Renal cortical epithelial cell (primary cell): ENCODE data around the gene PLD4. TPM values are rescaled to one million over a fixed set of nuclear protein-coding genes. Genes with fewer than 3 reads are reported as not detected.
"Not testable (repeated sequence)": the region's sequence is repeated elsewhere in the genome, so short reads cannot be mapped to it uniquely, and the experiment has no call there.

ENCODE experiments used
- DNase-seq: peaks from one replicate; pipeline ENCODE4 v3.0.0-alpha.2; 2011; ENCODE audit warnings: low read depth
- total RNA-seq: library from RNA; depleted of rRNA; stranded (reverse); fragments of >200 nt; gene quantifications from 2 replicates; pipeline ENCODE4 v1.2.3, GENCODE V29; 2014

The PLD4 gene
- total RNA-seq, 1 donor from 2014 or later, result 0.05 TPM

DNA sequence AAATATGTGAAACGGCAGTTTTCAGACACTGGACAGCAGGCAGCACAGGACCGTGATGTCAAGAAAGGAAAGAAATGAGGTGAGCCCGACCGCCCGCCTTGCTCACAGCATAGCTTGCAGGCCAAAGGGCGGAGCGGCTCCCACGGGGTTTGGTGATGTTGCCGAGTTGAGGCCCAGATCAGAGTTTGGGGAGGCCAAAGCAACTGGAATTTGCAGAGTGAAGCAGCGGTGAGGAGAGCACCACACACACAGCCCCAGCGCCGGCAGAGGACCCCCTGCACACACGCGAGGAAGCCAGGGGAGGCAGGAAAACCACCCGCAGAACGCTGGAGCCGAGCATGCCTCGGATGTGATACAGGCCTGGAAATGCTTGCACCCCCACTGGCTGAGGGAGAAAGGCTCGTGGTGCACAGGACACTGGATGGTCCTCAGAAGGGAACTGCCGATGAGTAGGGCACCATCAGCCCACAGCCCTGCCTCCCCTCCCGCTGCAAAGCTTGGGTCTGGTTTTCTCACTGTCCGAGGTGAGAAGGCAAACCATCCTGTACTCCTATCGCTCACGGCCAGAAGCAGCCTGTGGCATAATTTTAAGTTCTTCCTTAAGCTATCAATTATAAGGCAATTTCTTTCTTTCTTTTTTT lies 25.7 kb upstream of the PLD4 start:
- no peak for DNase-seq

GRCh38 chr14:104899781-104900180 lies 24.9 kb upstream of the PLD4 start:
- no peak for DNase-seq

GRCh38 chr14:104900639-104901512 lies 23.8 kb upstream of the PLD4 start:
- DNase-seq, result no peak

DNA sequence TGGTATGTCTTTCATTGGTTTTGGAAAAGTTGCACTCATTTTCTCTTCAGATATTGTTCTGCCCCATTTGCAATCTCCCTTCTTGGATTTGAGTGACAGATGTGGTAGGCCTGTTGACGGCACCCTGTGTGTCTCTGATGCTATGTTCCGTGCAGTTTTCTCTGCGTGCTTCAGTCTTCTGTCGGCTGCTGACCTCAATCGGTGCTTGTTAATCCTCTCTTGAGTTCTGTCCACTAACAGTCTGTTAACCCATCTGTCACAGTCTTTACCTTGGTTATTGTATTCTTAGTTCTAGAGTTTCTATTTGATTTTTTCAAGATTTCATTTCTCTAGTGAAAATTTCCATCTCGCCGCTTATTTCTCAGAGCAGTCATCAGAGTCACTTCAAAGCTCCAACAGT lies 20.7 kb upstream of the PLD4 start:
- DNase-seq, result no peak

DNA sequence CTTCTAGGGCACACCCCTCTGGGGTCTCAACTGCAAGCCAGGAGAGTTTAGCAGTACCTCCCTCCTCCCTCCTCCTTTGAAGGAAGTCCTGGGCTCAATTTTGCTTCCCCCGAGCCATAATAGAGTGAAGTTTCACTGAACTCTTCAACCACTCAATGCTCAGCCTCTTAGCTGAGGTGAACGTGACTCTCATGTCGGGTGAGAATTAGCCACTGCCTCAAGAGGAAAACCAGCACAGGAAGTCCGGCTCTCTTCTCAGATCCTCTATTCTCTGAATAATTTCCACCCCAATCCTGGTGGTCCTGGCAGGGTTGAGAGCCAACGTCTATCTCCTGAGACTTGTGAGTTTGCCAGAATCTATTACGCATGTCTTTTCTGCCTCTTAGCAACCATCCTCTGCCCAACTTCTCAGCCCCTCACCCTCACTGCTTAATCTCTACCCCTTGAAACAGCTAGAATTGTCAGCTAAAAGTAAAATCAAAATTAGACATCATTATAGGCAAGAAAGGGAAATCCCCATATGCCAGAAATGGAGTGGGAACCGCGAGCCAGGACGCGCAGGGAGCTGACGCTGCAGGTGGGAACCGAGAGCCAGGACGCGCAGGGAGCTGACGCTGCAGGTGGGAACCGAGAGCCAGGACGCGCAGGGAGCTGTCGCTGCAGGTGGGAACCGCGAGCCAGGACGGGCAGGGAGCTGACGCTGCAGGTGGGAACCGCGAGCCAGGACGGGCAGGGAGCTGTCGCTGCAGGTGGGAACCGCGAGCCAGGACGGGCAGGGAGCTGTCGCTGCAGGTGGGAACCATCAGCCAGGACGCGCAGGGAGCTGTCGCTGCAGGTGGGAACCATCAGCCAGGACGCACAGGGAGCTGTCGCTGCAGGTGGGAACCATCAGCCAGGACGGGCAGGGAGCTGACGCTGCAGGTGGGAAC lies 19.8 kb upstream of the PLD4 start:
- DNase-seq, result not testable (repeated sequence)

- DNase-seq, result not testable (repeated sequence)
These were observed 19.1 kb upstream of the PLD4 start for GRCh38 chr14:104905579-104905933.

DNA sequence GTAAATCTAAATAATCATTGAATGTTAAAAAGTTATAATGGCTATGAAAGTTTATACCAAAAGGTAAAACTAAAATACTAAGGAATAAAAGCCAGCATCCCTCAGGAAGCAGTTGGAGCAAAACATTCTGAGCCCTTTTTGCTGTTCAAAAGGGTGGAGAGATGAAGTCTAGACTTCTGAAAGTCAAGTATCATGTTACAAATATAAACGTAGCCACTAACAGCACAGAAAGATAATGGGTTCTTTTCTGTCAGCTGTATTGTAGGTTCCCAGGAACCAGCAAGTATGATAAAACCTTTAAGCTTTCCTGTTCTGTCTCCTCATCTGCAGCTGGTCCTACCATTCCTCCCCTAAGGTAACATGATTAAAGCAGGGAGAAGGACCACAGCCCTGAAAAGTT lies 16.4 kb upstream of the PLD4 start:
- DNase-seq, result no peak

GRCh38 chr14:104912053-104912452 lies 12.6 kb upstream of the PLD4 start:
- no peak for DNase-seq

DNA sequence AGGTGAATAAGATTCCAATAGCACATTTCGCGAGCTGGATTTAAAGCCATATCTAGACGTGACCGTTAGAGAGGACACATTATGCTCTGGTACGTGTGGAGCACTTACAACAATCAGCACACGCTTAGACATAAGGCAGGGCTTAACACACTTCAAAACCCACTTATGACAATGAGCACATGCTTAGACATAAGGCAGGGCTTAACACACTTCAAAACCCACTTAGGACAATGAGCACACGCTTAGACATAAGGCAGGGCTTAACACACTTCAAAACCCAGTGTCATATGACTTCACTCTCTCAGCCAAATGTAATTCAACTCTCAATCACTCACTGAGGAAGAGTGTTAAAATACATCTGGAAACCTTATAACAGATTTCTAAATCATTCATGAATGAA lies 11.2 kb upstream of the PLD4 start:
- DNase-seq, result no peak

- DNase-seq, result no peak
These were observed 7.6 kb upstream of the PLD4 start for GRCh38 chr14:104917116-104917515.

DNA sequence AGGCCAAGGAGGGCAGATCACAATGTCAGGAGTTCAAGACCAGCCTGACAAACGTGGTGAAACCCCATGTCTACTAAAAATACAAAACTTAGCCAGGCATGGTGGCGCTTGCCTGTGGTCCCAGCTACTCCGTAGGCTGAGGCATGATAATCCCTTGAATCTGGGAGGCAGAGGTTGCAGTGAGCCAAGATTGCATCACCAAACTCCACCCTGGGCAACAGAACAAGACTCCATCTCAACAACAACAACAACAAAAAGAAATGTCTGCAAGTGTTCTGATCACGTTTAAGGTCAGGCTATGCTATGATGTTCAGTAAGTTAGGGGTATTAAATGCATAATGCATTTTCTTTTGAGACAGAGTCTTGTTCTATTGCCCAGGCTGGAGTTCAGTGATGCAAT lies 6.7 kb upstream of the PLD4 start:
- no peak for DNase-seq

GRCh38 chr14:104919152-104919992 lies 5.3 kb upstream of the PLD4 start:
- not testable (repeated sequence) for DNase-seq

DNA sequence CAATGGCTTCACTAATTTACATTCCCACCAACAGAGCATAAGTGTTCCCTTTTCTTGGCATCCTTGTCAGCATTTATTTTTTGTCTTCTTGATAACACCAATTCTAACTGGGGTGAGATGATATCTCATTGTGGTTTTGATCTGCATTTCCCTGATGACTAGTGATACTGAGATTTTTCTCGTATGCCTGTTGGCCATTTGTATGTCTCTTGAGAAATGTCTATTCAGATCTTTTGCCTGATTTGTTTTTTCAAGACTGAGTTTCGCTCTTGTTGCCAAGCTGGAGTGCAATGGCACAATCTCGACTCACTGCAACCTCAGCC lies 4.7 kb upstream of the PLD4 start:
- DNase-seq, result no peak

DNA sequence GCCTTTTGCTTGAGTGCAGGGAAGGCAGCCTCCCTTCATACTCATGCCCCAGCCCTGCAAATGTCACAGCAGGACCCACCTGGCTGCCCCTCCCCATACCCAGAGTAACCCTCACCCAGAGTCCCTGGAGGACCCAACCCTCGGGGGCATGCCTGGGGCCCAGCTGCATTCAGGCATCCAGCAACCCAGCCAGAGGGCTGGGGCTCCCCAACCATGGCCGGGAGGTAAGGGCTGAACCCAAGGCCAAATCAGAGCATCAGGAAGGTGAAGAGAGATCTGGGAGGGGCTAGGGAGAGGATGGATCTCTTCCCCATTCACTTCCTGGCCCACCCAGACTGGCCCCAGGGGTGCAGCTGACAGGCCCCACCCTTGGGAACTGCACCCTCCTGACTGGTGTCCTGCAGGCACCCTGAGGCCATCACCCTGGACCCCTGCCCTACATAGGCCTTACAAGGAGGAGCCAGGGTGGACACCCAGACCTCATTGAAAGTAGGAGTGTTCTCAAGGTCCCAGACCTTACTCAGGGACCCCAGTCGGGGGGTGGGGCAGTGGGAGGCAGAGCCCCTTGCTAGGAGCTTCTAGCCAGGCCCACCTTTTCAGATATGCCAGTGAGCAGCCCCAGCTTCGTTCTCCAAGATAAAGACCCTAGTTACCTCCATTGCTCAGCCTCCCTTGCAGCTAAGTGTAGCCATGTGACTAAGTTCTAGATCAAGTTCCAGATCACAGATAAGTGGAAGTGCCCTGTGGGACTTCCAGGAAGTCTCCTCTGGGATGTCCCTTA lies 849 bp upstream of the PLD4 start:
- DNase-seq, result no peak

- no peak for DNase-seq
These were observed 655 bp downstream of the PLD4 start for GRCh38 chr14:104925214-104925854.

- DNase-seq, result no peak
These were observed 1.4 kb downstream of the PLD4 start for GRCh38 chr14:104925855-104926609.

- DNase-seq, result no peak
These were observed 2.1 kb downstream of the PLD4 start for GRCh38 chr14:104926619-104927431.

DNA sequence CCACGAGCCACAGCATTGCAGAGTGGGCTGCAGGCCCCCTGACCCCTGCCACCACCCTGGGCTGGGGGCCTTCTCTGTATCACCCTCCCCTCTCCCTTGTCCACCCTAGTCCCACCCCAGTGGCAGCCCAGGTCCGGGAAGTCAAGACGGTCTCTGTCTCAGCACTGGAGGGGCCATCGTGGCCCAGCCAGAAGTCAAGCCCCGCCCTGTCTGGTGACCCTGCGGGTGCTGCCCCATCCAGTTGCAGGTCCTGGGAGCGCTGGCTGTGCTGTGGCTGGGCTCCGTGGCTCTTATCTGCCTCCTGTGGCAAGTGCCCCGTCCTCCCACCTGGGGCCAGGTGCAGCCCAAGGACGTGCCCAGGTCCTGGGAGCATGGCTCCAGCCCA lies 2.7 kb downstream of the PLD4 start:
- DNase-seq, result no peak

DNA sequence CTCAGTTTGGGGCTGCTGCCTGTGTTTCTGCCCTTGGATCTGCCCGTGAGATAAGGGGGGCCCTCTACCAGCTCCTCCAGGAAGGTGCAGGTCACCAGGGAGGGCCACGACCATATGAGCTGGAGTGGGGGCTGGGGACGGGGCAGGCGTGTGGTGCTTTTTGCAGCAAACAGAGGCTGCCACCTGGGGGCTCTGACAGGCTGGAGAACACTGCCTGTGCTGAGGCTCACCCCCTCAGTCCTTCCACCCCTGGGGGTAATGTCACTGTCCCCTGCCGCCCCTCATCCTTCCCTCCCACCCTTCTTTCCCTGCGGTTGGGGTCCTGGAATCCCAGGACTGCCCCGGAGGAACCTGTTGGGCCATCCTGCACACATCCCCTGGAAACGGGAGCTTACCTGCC lies 3.2 kb downstream of the PLD4 start:
- DNase-seq, result no peak
